Right cardiac atrium (tissue), 5 donors: ENCODE measurements around the gene ZNF697. TPM values are rescaled to one million over a fixed set of nuclear protein-coding genes. Genes with fewer than 3 reads are reported as not detected.
"Not testable (repeated sequence)": the region's sequence is repeated elsewhere in the genome, so short reads cannot be mapped to it uniquely, and the experiment has no call there.

ENCODE experiments used
- ATAC-seq, 2 donors: fragments of 200-7000 bp; cut with Tn5 transposase; one replicate each; pipeline versions ENCODE4 v1.8.0 to v1.9.1; 2020; ENCODE audit warnings: moderate library complexity in 2 of 2, mild to moderate bottlenecking in 1 of 2
- DNase-seq, 3 donors: peaks; one replicate each; pipeline ENCODE4 v3.0.0-alpha.2; 2020
- H3K27ac ChIP-seq: one replicate; pipeline ENCODE4 v1.5.1; 2013; ENCODE audit warnings: mild to moderate bottlenecking, low read length, control low read depth, moderate library complexity
- H3K27me3 ChIP-seq: one replicate; pipeline ENCODE4 v1.6.1; 2013; ENCODE audit not compliant: control insufficient read depth, insufficient read depth
- H3K4me1 ChIP-seq: one replicate; pipeline ENCODE4 v1.6.1; 2013; ENCODE audit warnings: low read length; ENCODE audit not compliant: control insufficient read depth, insufficient read depth
- H3K4me3 ChIP-seq: one replicate; pipeline ENCODE4 v1.5.1; 2013; ENCODE audit warnings: low read length, control low read depth
- H3K9me3 ChIP-seq: one replicate; pipeline ENCODE4 v1.6.1; 2013; ENCODE audit warnings: low read length; ENCODE audit not compliant: control insufficient read depth
- WGBS: extraction: QIAGEN DNeasy Blood & Tissue Kit; methylation state at CpG from one replicate; pipeline ENCODE4 v1.1.7; 2013; 5-methylcytosine and 5-hydroxymethylcytosine counted together
- intact Hi-C, 4 donors: fragments of 100-400 bp; cut with DNase I; formaldehyde crosslinking; loops; one replicate each; pipeline versions ENCODE4 v1.11.0 to v1.14.0; 2022 to 2023
- long read RNA-seq, 4 donors: library from polyadenylated mRNA; unstranded; transcript quantifications; one replicate each; pipeline ENCODE4 v2.0.0, GENCODE V29; 2020 to 2021
- polyA plus RNA-seq: library from polyadenylated mRNA; stranded (reverse); fragments of 200-250 nt; gene quantifications from one replicate; pipeline ENCODE4 v1.2.3, GENCODE V29; 2013
- total RNA-seq, 4 donors: library from RNA; stranded (reverse); fragmentation: NEBNext Ultra II Directional; extraction: Animal tissue kit (Norgen Biotek cat#: 25700); gene quantifications; one replicate each; pipeline ENCODE4 v1.2.1, GENCODE V29; 2021
- donor health status: healthy with polysubstance abuse.
- donor health status: DM: no; HTN: yes; CAD: no.
- donor health status: DM: no; HTN: no; CAD: no.
- donor health status: DM: no; HTN: yes; CAD: no; lungs with severe emphysema.
- donor health status: DM: yes; HTN: yes; CAD: no.

The ZNF697 gene
- 10 to 100 TPM; 10.6 to 14.8 (median 10.8) TPM for total RNA-seq
- polyA plus RNA-seq = 4.3 TPM
- long read RNA-seq, donor 1, partial matches to known transcripts = 0 of 5 reads
- long read RNA-seq, donor 1, other reads (novel, unspliced or antisense) = 5 of 5 reads
- long read RNA-seq, donor 2 = 0 reads
- long read RNA-seq, donor 3, partial matches to known transcripts = 0 of 1 reads
- long read RNA-seq, donor 3, other reads (novel, unspliced or antisense) = 1 of 1 reads
- long read RNA-seq, donor 4, partial matches to known transcripts = 0 of 3 reads
- long read RNA-seq, donor 4, other reads (novel, unspliced or antisense) = 3 of 3 reads

- peak within 1 kb of the TSS; percentile 88 for H3K27ac ChIP-seq
- WGBS = under 1% methylated on average over 81 of the region's 81 CpGs
- DNase-seq (peak; percentile 98 to 99 (median 99)), ATAC-seq (peak; percentile 98)
- peaks cover 3% of the 10 kb centered on the region for H3K4me1 ChIP-seq
- H3K9me3 ChIP-seq = no peaks in the 10 kb centered on the region
- H3K4me3 ChIP-seq = peak within 1 kb of the TSS; percentile 76
- intact Hi-C loops = no loop called here
- H3K27me3 ChIP-seq = no peaks in the 10 kb centered on the region
These were observed at the start of gene ZNF697 for GRCh38 chr1:119647734-119648619. Gene ZNF697, minus strand, starts transcription at chr1:119648266. Its CDS starts 22,166 bp downstream, at chr1:119626100.

- intact Hi-C loops = no loop called here
- Histone ChIP-seq H3K4me3 (no peak overlapping the region), H3K9me3 (peaks cover 6% of the 10 kb centered on the region), H3K27ac (no peak overlapping the region), H3K27me3 (no peaks in the 10 kb centered on the region), H3K4me1 (no peaks in the 10 kb centered on the region)
- no peak for ATAC-seq
- no peak for DNase-seq
- WGBS = 81% methylated on average over 3 of the region's 3 CpGs
These were observed 49.5 kb upstream of the ZNF697 start for GRCh38 chr1:119697598-119697997.

- H3K4me3 ChIP-seq, H3K27me3 ChIP-seq, intact Hi-C loops, ATAC-seq, H3K9me3 ChIP-seq, H3K27ac ChIP-seq, DNase-seq, H3K4me1 ChIP-seq: not testable (repeated sequence)
- 79% methylated on average over 4 of the region's 4 CpGs for WGBS
These were observed 48.8 kb upstream of the ZNF697 start for GRCh38 chr1:119696863-119697262.

- Histone ChIP-seq H3K4me1 (no peaks in the 10 kb centered on the region), H3K27me3 (no peaks in the 10 kb centered on the region), H3K27ac (no peak overlapping the region), H3K4me3 (no peak overlapping the region), H3K9me3 (no peaks in the 10 kb centered on the region)
- intact Hi-C loops = no loop called here
- DNase-seq (no peak), ATAC-seq (no peak)
These were observed 41.4 kb upstream of the ZNF697 start for GRCh38 chr1:119689511-119689910.

- no peak for ATAC-seq
- no peak overlapping the region for H3K27ac ChIP-seq
- H3K4me3 ChIP-seq = no peak overlapping the region
- intact Hi-C loops = no loop called here
- H3K4me1 ChIP-seq = no peaks in the 10 kb centered on the region
- DNase-seq = no peak
- no peaks in the 10 kb centered on the region for H3K27me3 ChIP-seq
- H3K9me3 ChIP-seq = no peaks in the 10 kb centered on the region
These were observed 40.7 kb upstream of the ZNF697 start for GRCh38 chr1:119688810-119689209.

- ATAC-seq (no peak), DNase-seq (no peak)
- H3K27me3 ChIP-seq = no peaks in the 10 kb centered on the region
- H3K9me3 ChIP-seq = no peaks in the 10 kb centered on the region
- intact Hi-C loops = no loop called here
- 71% methylated on average over 2 of the region's 2 CpGs for WGBS
- H3K4me1 ChIP-seq = no peaks in the 10 kb centered on the region
- H3K27ac ChIP-seq = no peak overlapping the region
- H3K4me3 ChIP-seq = no peak overlapping the region
These were observed 39.5 kb upstream of the ZNF697 start for GRCh38 chr1:119687434-119688079.

GRCh38 chr1:119686661-119687060 is 38.6 kb upstream of the ZNF697 start:
- WGBS = 90% methylated on average over 3 of the region's 3 CpGs
- Histone ChIP-seq H3K4me3 (no peak overlapping the region), H3K27me3 (no peaks in the 10 kb centered on the region), H3K27ac (no peak overlapping the region), H3K4me1 (no peaks in the 10 kb centered on the region), H3K9me3 (no peaks in the 10 kb centered on the region)
- ATAC-seq = no peak
- intact Hi-C loops = no loop called here
- no peak for DNase-seq

GRCh38 chr1:119683893-119684292 is 35.8 kb upstream of the ZNF697 start:
- H3K4me1 ChIP-seq = no peaks in the 10 kb centered on the region
- intact Hi-C loops = no loop called here
- H3K9me3 ChIP-seq = no peaks in the 10 kb centered on the region
- no peaks in the 10 kb centered on the region for H3K27me3 ChIP-seq
- ATAC-seq (no peak), DNase-seq (no peak)
- 90% methylated on average over 1 of the region's 1 CpG for WGBS
- no peak overlapping the region for H3K27ac ChIP-seq
- H3K4me3 ChIP-seq = no peak overlapping the region

- Histone ChIP-seq H3K27ac (no peak overlapping the region), H3K4me3 (no peak overlapping the region), H3K4me1 (no peaks in the 10 kb centered on the region), H3K9me3 (no peaks in the 10 kb centered on the region), H3K27me3 (no peaks in the 10 kb centered on the region)
- no peak for ATAC-seq
- intact Hi-C loops = no loop called here
- DNase-seq = no peak
These were observed 34.1 kb upstream of the ZNF697 start for GRCh38 chr1:119682141-119682540.

GRCh38 chr1:119681560-119681959 is 33.5 kb upstream of the ZNF697 start:
- DNase-seq (no peak), ATAC-seq (no peak)
- H3K27ac ChIP-seq = no peak overlapping the region
- H3K4me3 ChIP-seq = no peak overlapping the region
- 86% methylated on average over 2 of the region's 2 CpGs for WGBS
- intact Hi-C loops = no loop called here
- H3K9me3 ChIP-seq = no peaks in the 10 kb centered on the region
- H3K27me3 ChIP-seq = no peaks in the 10 kb centered on the region
- H3K4me1 ChIP-seq = no peaks in the 10 kb centered on the region

- Histone ChIP-seq H3K4me1 (no peaks in the 10 kb centered on the region), H3K4me3 (no peak overlapping the region), H3K9me3 (no peaks in the 10 kb centered on the region), H3K27me3 (no peaks in the 10 kb centered on the region), H3K27ac (no peak overlapping the region)
- 76% methylated on average over 2 of the region's 2 CpGs for WGBS
- intact Hi-C loops = no loop called here
- ATAC-seq (no peak), DNase-seq (no peak)
These were observed 32.7 kb upstream of the ZNF697 start for GRCh38 chr1:119680723-119681122.
